Left ventricle myocardium inferior (tissue), 1 donor: ENCODE results near the gene HARBI1. TPM values are rescaled to one million over a fixed set of nuclear protein-coding genes. Genes with fewer than 3 reads are reported as not detected.

ENCODE experiments used
- DNase-seq: peaks from one replicate; pipeline ENCODE4 v3.0.0-alpha.2; 2020
- H3K27ac ChIP-seq: fragments of 200-600 bp; replicated peaks from 2 replicates; pipeline ENCODE4 v1.8.0; 2021
- H3K27me3 ChIP-seq: fragments of 200-600 bp; 2 replicates; pipeline ENCODE4 v1.8.0; 2021; ENCODE audit warnings: low read depth
- H3K36me3 ChIP-seq: fragments of 200-600 bp; 2 replicates; pipeline ENCODE4 v1.8.0; 2021
- H3K4me1 ChIP-seq: fragments of 200-600 bp; 2 replicates; pipeline ENCODE4 v1.8.0; 2021
- H3K4me3 ChIP-seq: fragments of 200-600 bp; 2 replicates; pipeline ENCODE4 v1.8.0; 2021; ENCODE audit warnings: mild to moderate bottlenecking, moderate library complexity
- H3K9me3 ChIP-seq: fragments of 200-600 bp; replicated peaks from 2 replicates; pipeline ENCODE4 v1.8.0; 2021
- CTCF ChIP-seq: fragments of 200-600 bp; IDR thresholded peaks from 2 replicates; pipeline ENCODE4 v1.8.0; 2021; ENCODE audit warnings: antibody characterized with exemption, mild to moderate bottlenecking, borderline replicate concordance
- intact Hi-C: fragments of 100-400 bp; cut with micrococcal nuclease; formaldehyde crosslinking; loops from one replicate; pipeline ENCODE4 v1.11.0; 2022
- total RNA-seq: library from RNA; stranded (reverse); fragmentation: NEBNext Ultra II Directional; extraction: Animal tissue kit (Norgen Biotek cat#: 25700); gene quantifications from one replicate; pipeline ENCODE4 v1.2.1, GENCODE V29; 2021
- donor health status: DM: no; HTN: yes; CAD: no; lungs with severe emphysema.

Gene HARBI1
- total RNA-seq, 1 donor from 2014 or later = 4.8 TPM

GRCh38 chr11:46564459-46564858, 52.6 kb downstream of the HARBI1 start:
- Histone ChIP-seq H3K4me3 (no peak overlapping the region), H3K27ac (no peak overlapping the region), H3K4me1 (peaks cover 36% of the 10 kb centered on the region), H3K9me3 (no peaks in the 10 kb centered on the region), H3K36me3 (no peaks in the 10 kb centered on the region), H3K27me3 (no peaks in the 10 kb centered on the region)
- intact Hi-C loops = no loop called here
- no peak for TF ChIP-seq CTCF
- no peak for DNase-seq

- H3K9me3 ChIP-seq = no peaks in the 10 kb centered on the region
- H3K4me1 ChIP-seq = peaks cover 45% of the 10 kb centered on the region
- intact Hi-C loops = no loop called here
- no peak overlapping the region for H3K27ac ChIP-seq
- TF ChIP-seq CTCF = no peak
- H3K4me3 ChIP-seq = no peak overlapping the region
- no peak for DNase-seq
- H3K36me3 ChIP-seq = no peaks in the 10 kb centered on the region
- H3K27me3 ChIP-seq = no peaks in the 10 kb centered on the region
Observed at GRCh38 chr11:46562527-46562926, 54.5 kb downstream of the HARBI1 start.

DNA sequence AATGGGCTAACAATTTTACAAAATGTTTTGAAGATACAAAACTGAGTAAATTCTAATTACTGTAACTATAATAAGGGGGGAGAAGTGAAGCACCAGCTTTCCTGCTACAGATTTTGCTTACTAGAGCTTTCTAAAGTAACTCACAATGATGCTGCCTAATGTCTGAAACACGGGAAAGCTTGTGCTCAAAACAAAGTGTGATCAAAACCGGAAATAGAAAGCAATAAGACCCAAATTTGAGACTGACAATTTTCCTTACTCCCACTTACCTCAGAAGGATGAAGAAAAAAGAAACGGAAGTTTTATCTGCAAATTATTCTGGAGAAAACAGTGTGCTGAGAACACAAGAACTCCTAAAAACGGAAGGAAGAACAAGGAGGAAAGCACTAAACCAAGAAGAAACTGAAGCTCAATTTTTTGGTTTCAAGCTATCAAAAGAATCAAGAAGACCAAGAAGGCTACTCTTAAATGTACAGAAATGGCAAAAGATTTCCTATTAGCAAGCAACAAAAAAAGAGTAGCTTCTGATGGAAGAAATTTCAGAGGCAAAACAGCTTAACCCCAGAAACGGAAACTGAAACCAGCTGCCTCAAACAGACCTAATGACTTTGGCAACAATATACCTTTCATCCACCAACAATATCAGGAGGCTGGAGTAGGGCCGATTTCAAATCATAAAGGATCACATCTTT, 56.6 kb downstream of the HARBI1 start:
- peaks cover 53% of the 10 kb centered on the region for H3K4me1 ChIP-seq
- intact Hi-C loops = no loop called here
- H3K27me3 ChIP-seq = no peaks in the 10 kb centered on the region
- TF ChIP-seq CTCF = no peak
- H3K27ac ChIP-seq = peak overlapping the region; percentile 72
- no peak for DNase-seq
- no peaks in the 10 kb centered on the region for H3K9me3 ChIP-seq
- peak overlapping the region; percentile 54 for H3K4me3 ChIP-seq
- H3K36me3 ChIP-seq = no peaks in the 10 kb centered on the region

DNA sequence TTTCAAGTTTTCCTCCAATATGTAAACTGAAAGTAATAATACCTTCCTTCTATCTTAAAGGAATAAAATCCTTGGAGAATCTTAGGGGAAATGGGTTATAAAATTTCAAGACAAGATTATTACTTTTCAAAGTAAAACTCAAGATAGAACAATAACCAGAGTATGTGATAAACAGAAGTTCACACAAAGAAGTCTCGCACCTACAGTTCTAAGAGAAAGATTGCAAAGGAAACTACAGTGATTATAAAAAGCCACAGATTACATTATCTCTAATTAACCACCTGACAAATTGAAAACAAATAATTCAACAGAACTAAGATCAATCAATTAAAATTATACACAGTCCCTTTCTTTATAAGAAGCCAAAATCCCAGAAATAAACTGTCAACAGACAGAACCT, 57.2 kb downstream of the HARBI1 start:
- TF ChIP-seq CTCF = no peak
- intact Hi-C loops = no loop called here
- H3K27ac ChIP-seq = peak overlapping the region; percentile 72
- no peaks in the 10 kb centered on the region for H3K27me3 ChIP-seq
- no peaks in the 10 kb centered on the region for H3K36me3 ChIP-seq
- no peaks in the 10 kb centered on the region for H3K9me3 ChIP-seq
- peak overlapping the region; percentile 54 for H3K4me3 ChIP-seq
- H3K4me1 ChIP-seq = peaks cover 54% of the 10 kb centered on the region
- DNase-seq = no peak

DNA sequence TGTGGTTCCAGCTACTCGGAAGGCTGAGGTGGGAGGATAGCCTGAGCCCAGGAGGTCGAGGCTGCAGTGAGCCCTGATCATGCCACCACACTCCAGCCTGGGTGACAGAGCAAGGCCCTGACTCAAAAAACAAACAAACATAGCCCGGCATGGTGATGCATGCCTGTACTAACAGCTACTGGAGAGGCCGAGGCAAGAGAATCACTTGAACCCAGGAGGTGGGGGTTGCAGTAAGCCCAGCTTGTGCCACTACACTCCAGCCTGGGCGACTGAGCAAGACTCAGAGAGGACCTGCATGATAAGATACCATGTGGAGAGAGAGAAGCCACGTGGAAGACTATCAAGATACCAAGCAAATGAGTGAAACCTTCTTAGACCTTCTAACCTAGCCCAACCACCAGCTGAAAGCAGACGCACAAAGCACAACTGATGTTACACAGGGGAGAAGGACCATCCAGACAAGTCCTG, 59.3 kb downstream of the HARBI1 start:
- Histone ChIP-seq H3K36me3 (no peaks in the 10 kb centered on the region), H3K27me3 (no peaks in the 10 kb centered on the region), H3K27ac (no peak overlapping the region), H3K4me1 (peaks cover 75% of the 10 kb centered on the region), H3K9me3 (no peaks in the 10 kb centered on the region), H3K4me3 (no peak overlapping the region)
- no peak for DNase-seq
- TF ChIP-seq CTCF = no peak
- intact Hi-C loops = no loop called here
